GM12892 (cell line): ENCODE results near the gene CLDN20.

ENCODE experiments used
- POLR2A ChIP-seq: IDR thresholded peaks from 2 replicates; pipeline ENCODE4 v1.6.1; 2011; ENCODE audit warnings: low read depth, low read length, control low read depth
- POLR2AphosphoS5 ChIP-seq: IDR thresholded peaks from 2 replicates; pipeline ENCODE4 v1.6.1; 2011; ENCODE audit warnings: low read depth, low read length, control low read depth
- TAF1 ChIP-seq: IDR thresholded peaks from 2 replicates; pipeline ENCODE4 v1.6.1; 2011; ENCODE audit warnings: low read depth, mild to moderate bottlenecking, control low read depth, low read length, borderline replicate concordance

DNA sequence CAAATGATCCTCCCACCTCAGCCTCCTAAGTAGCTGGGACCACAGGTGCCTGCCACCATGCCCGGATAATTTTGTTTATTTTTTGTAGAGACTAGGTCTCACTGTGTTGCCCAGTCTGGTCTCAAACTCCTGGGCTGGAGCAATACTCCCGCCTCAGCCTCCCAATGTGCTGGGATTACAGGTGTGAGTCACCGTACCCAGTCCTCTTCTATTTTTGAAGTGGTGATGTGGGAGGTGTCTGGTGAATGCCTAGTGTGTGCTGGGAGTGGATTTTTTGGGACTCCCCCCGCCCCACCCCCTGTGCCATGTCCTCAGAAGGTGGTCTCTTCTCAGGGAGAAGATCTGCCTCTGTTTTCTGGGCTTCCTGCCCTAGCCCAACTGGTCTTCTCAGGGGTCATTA lies 47.9 kb upstream of the CLDN20 start:
- no peak for TF ChIP-seq POLR2AphosphoS5
- TF ChIP-seq POLR2A, result no peak
- TF ChIP-seq TAF1, result no peak
